Erythroblast (primary cell): ENCODE results near the gene CACNA1B.
"Not testable (repeated sequence)": the region's sequence is repeated elsewhere in the genome, so short reads cannot be mapped to it uniquely, and the experiment has no call there.

ENCODE experiments used
- GATA1 ChIP-seq: IDR thresholded peaks from 2 replicates; pipeline ENCODE4 v1.6.1; 2011; ENCODE audit warnings: low read depth, mild to moderate bottlenecking, control low read depth, low read length, moderate library complexity
- POLR2A ChIP-seq: IDR thresholded peaks from 2 replicates; pipeline ENCODE4 v1.6.1; 2011; ENCODE audit warnings: mild to moderate bottlenecking, low read length

DNA sequence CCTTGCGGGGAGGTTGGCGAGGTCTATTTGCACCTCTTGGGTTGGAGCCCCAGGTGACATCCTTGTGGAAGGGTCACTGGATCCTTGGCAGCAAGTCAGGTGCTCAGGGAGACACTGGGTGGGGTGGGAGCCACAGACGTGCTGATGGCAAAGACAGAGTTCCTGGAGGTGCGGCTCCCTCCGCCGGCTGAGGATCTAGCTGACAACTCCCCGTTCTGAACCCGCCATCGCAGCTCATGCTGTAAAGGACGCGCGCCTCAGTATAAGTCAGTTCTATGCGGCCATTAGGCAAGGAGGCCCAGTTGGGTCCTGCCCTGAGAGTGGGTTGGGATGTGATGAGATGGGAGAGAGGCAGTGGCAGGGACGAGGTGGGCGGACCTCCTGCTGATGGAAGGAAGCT lies 263.4 kb downstream of the CACNA1B start:
- not testable (repeated sequence) for TF ChIP-seq POLR2A, GATA1
